ENCODE data around the gene GARIN6.

DNA sequence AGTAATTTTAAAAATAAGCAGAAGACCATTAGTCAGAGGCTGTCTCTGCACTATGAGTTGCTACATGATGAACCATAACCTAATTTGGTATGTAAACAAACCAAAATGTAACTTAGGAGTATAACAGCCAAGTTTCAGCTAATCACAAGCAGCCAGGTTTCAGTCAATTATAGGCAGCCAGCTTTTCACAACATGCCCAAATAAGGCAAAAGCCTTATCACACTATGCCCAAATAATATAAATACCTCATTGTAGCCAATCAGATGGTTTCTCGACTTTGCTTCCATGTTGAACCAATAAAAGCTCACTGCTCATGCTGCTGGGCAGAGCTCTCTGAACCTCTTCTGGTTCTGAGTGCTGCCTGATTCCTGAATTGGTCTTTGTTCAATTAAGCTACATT lies 38.6 kb downstream of the GARIN6 start:
- TF ChIP-seq, protein P1, sequence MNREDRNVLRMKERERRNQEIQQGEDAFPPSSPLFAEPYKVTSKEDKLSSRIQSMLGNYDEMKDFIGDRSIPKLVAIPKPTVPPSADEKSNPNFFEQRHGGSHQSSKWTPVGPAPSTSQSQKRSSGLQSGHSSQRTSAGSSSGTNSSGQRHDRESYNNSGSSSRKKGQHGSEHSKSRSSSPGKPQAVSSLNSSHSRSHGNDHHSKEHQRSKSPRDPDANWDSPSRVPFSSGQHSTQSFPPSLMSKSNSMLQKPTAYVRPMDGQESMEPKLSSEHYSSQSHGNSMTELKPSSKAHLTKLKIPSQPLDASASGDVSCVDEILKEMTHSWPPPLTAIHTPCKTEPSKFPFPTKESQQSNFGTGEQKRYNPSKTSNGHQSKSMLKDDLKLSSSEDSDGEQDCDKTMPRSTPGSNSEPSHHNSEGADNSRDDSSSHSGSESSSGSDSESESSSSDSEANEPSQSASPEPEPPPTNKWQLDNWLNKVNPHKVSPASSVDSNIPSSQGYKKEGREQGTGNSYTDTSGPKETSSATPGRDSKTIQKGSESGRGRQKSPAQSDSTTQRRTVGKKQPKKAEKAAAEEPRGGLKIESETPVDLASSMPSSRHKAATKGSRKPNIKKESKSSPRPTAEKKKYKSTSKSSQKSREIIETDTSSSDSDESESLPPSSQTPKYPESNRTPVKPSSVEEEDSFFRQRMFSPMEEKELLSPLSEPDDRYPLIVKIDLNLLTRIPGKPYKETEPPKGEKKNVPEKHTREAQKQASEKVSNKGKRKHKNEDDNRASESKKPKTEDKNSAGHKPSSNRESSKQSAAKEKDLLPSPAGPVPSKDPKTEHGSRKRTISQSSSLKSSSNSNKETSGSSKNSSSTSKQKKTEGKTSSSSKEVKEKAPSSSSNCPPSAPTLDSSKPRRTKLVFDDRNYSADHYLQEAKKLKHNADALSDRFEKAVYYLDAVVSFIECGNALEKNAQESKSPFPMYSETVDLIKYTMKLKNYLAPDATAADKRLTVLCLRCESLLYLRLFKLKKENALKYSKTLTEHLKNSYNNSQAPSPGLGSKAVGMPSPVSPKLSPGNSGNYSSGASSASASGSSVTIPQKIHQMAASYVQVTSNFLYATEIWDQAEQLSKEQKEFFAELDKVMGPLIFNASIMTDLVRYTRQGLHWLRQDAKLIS (CRISPR knock-in tag; IDR thresholded peaks at IDR 0.05; ENCODE audit: borderline replicate concordance) = no peak
- TF ChIP-seq, protein P2, sequence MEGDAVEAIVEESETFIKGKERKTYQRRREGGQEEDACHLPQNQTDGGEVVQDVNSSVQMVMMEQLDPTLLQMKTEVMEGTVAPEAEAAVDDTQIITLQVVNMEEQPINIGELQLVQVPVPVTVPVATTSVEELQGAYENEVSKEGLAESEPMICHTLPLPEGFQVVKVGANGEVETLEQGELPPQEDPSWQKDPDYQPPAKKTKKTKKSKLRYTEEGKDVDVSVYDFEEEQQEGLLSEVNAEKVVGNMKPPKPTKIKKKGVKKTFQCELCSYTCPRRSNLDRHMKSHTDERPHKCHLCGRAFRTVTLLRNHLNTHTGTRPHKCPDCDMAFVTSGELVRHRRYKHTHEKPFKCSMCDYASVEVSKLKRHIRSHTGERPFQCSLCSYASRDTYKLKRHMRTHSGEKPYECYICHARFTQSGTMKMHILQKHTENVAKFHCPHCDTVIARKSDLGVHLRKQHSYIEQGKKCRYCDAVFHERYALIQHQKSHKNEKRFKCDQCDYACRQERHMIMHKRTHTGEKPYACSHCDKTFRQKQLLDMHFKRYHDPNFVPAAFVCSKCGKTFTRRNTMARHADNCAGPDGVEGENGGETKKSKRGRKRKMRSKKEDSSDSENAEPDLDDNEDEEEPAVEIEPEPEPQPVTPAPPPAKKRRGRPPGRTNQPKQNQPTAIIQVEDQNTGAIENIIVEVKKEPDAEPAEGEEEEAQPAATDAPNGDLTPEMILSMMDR (IDR thresholded peaks at IDR 0.05) = no peak
- TF ChIP-seq FOXP1 (CRISPR knock-in tag; IDR thresholded peaks at IDR 0.05; ENCODE audit: borderline replicate concordance) (no peak), CBFB (CRISPR knock-in tag; IDR thresholded peaks at IDR 0.05; ENCODE audit: low read depth) (no peak), ZNF416 (CRISPR knock-in tag; IDR thresholded peaks at IDR 0.05) (no peak), ESRRA (CRISPR knock-in tag; IDR thresholded peaks at IDR 0.05; ENCODE audit: borderline replicate concordance) (no peak)
- TF ChIP-seq, protein P3, sequence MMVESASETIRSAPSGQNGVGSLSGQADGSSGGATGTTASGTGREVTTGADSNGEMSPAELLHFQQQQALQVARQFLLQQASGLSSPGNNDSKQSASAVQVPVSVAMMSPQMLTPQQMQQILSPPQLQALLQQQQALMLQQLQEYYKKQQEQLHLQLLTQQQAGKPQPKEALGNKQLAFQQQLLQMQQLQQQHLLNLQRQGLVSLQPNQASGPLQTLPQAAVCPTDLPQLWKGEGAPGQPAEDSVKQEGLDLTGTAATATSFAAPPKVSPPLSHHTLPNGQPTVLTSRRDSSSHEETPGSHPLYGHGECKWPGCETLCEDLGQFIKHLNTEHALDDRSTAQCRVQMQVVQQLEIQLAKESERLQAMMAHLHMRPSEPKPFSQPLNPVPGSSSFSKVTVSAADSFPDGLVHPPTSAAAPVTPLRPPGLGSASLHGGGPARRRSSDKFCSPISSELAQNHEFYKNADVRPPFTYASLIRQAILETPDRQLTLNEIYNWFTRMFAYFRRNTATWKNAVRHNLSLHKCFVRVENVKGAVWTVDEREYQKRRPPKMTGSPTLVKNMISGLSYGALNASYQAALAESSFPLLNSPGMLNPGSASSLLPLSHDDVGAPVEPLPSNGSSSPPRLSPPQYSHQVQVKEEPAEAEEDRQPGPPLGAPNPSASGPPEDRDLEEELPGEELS (CRISPR knock-in tag; IDR thresholded peaks at IDR 0.05) = no peak
- TF ChIP-seq, protein P4, sequence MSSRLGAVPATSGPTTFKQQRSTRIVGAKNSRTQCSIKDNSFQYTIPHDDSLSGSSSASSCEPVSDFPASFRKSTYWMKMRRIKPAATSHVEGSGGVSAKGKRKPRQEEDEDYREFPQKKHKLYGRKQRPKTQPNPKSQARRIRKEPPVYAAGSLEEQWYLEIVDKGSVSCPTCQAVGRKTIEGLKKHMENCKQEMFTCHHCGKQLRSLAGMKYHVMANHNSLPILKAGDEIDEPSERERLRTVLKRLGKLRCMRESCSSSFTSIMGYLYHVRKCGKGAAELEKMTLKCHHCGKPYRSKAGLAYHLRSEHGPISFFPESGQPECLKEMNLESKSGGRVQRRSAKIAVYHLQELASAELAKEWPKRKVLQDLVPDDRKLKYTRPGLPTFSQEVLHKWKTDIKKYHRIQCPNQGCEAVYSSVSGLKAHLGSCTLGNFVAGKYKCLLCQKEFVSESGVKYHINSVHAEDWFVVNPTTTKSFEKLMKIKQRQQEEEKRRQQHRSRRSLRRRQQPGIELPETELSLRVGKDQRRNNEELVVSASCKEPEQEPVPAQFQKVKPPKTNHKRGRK (CRISPR knock-in tag; IDR thresholded peaks at IDR 0.05; ENCODE audit: borderline replicate concordance) = no peak
